Sciatic nerve (tissue), 2 donors: Measurements from ENCODE around the gene CCDC88C. TPM values are rescaled to one million over a fixed set of nuclear protein-coding genes. Genes with fewer than 3 reads are reported as not detected.

Source experiments
- ATAC-seq: fragments of 200-7000 bp; cut with Tn5 transposase; one replicate; pipeline ENCODE4 v1.9.1; 2020; ENCODE audit warnings: mild to moderate bottlenecking, moderate library complexity
- DNase-seq: peaks from one replicate; pipeline ENCODE4 v3.0.0-alpha.2; 2020; ENCODE audit warnings: low spot score
- intact Hi-C: fragments of 100-400 bp; cut with DNase I; formaldehyde crosslinking; loops from one replicate; pipeline ENCODE4 v1.14.2; 2022
- total RNA-seq: library from RNA; stranded (reverse); fragmentation: NEBNext Ultra II Directional; extraction: Animal tissue kit (Norgen Biotek cat#: 25700); gene quantifications from one replicate; pipeline ENCODE4 v1.2.1, GENCODE V29; 2021
- donor health status: DM: no; HTN: no; CAD: no.
- donor health status: DM: no; HTN: no; CAD: no.

The CCDC88C gene
- total RNA-seq, 1 donor from 2014 or later = 16.2 TPM

DNA sequence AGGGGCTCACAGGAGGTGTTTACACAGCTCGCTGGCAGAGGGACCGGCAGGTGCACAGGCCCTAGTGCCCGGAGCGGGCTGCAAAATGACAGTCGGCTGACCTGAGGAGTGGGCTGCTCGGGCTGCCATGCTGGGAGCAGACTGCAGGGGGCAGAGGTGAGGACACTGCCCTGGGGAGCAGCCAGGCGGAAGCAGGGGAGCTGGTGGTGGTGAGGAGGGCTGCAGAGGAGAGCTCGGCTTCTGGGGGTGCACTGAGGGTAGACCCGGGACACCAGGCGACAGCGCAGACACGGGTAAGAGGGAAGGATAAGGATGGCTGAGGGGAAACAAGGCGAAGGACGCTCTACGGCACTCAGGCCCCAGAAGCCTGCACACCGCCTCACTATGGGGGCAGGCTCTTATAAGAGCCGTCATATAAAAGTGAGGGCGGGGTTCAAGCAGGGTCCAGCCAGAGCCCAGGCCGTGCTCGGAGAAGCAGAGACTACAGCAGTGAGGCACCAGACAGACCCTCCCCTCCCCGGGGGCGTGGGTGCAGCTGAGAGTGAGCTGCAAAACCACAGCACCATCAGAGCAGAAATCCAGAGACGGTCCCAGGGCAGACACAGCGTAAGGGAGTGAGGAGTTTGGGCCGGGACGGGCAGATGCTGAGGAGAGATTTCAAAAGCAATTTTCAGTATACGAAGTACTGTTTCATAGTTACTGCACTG, 62.5 kb downstream of the CCDC88C start:
- DNase-seq (no peak), ATAC-seq (no peak)
- intact Hi-C loops = no loop called here

DNA sequence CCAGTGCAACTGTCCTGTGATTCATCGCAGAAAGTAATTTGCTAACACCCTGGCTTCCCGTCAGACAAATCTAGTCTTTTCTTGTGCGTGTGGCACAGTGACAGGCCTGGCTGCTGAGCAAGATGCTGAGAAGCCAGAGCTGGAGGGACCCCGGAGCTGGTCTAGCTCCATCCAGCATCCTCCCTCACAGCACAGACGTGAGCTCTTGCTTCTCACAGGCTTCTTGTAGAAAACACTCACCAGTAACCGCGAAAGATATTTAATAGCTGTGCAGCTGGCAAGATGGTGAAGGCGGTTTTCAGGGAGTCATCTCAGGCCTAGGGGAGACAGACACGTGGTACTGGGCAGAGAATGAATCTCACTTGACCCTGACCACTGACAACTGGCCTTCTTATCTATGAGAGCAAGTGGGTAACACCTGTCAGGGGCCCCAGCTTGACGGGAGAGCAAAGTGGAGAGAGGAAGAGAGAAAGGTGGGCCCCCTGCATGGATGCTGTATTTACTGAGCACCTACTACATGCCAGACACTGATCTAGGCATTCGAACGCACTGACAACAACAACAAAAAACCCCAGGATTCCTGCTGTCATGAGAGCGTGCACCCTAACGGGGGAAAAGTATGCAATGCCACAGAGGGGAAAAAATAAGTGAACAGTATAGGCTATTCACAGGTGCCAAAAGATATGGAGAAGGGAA, 63.3 kb downstream of the CCDC88C start:
- DNase-seq = no peak
- intact Hi-C loops = no loop called here
- no peak for ATAC-seq

DNA sequence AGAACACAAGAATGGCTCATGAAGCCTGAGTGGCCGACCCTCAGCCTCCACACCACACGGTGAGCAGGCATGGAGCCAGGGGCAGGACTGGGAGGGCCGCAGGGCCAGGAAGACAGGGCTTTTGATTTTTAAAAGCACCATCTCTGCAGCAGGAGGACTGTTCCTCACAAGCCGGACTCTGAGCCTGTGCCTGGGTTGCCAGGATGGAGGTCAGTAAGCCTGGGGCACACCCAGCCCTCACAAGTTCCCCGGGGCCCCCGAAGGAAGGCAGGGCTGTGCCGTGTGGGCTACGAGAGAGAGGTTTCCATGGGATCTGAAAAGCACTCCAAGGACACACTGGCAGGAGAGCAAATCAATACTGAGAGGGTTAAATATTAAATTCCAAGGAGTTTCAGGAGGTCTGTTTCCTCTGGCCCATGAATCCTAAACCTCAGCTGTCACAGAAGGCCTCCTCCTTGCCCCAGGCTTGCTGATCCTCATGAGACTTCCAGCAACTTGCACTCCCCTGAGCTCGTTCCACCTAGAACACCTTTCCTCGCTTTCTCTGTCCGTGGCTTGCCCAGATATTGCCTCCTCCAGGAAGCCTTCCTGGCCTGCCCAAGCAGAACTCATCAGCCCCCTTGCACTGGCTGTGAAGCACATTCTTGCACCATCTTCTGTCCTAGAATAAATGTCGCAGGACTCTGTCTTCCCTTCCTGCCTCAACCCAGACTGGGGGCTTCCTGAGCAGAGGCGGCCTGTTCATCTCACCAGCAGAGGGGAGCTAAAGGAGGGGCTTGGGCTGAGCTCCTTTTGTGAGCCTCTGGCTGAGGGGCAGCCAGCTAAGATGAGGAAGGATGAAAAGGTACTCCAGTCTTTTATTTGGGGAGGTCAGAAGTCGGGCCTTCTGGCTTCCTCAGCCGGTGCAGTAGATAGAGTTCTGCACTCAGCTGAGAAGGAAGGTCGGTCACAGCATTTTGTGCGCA, 64.6 kb downstream of the CCDC88C start:
- ATAC-seq (peak; percentile 34), DNase-seq (no peak)
- intact Hi-C loops = no loop called here

DNA sequence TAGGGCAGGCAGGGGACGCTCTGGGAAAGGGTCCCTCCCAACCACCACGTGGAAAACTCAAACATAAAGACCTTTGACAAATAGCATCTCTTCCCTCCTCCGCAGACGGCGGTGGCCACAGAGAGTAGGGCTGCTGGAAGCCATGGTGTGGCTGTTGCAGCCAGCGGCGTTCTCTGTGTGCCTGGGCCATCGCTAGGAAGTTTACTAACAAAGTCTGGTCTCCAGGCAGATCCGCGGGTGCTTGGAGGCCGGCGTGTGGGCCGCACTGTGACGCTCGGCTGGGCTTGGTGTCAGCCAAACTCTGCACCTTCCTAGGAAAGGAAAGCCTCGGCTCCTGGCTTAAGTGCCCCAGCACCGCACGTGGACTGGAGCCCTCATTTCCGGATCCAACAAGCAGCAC, 65.6 kb downstream of the CCDC88C start:
- DNase-seq (no peak), ATAC-seq (peak; percentile 33)
- intact Hi-C loops = no loop called here

DNA sequence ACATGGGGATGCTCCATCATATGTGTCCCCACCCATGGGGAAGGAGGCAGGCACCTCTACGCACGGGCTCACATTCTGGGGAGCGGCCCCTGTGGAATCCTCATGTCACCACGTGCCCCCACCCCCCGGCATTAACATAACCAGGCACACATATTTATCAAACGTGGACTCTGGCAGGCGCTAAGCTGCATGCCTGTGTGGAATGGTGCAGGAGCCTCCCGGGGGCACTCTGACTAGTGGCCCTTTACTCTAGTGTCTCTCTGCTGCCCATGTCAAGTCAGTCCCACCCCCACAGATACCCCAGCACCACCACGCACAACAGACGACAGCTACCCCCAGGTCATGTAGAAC, 66.1 kb downstream of the CCDC88C start:
- DNase-seq (no peak), ATAC-seq (no peak)
- intact Hi-C loops = no loop called here

DNA sequence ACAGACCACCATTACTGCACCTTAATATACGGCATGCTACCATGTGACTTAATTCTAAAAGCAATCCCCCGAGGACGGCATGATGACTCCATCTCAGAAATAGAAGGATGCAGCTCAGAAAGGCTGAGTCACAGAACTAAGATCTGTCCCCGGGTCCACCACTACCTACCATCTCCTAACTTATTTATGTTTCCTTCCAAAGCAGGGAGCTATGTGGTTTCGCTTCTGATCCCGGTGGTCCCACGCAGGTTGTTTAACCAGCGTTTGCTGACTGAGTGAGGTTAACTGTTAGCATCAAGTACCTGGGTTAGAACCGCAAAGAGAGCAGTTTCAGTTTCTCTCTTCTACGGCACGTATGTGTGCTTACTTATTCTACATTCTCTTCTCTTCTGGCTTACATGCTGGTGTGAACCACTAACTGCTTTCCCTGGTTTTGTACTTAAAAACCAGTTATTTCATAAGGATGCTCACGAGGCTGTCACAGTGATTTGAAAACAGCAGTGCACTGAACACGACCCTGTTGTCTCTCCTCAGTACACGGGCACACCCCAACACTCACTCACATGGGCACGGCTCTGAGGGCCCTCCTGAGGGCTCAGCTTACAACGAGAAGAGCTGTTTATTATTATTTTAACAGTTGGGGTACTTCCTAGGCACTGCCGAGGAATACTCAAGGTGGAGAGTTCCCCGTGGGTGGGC, 66.7 kb downstream of the CCDC88C start:
- intact Hi-C loops = no loop called here
- ATAC-seq = no peak

DNA sequence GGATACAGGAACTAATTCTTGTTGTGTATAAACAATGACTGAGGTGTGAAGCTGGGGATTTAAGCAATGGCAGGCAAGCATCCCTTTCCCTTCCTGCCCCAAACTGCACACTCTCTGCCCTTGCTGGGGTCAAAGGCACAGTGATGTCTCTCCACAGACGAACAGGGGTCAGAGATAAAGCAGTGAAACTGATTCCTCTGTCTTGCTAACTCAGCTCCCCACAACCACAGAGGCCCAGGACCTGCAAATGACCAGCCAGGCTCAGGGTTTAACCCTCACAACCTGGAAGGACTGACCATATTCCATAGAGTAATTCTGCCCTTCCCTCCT, 67.2 kb downstream of the CCDC88C start:
- no peak for ATAC-seq
- intact Hi-C loops = no loop called here
- DNase-seq = no peak

More for the DNA sequence above, 66.7 kb downstream of the CCDC88C start:
- no peak for DNase-seq

DNA sequence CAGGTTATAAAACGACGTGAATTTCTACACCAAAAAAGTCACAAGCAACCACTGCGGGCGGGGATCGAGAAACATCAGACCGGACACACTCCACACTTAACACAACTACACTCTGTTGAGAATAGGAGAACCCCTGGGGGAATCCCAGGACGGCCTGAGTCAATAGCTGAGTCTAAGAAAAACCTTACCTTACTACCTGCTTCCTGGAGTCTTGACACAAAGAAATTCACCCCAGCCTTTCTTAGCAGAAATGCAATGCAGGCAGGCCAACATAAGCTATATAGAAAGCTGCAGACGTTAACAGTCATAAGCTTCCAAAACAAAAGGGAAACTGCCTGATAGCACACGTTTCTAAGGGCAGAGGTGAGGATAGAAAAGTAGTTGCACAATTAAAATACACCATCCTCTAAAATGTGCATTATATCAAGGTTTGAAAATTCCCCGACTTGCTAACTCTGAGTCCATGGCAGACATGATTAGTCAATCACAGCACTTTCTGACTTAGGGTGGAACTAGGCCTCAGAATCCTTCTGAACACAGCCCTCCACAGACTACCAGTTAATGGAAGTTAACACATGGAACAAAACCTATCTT, 68.0 kb downstream of the CCDC88C start:
- DNase-seq = no peak
- intact Hi-C loops = no loop called here
- no peak for ATAC-seq

DNA sequence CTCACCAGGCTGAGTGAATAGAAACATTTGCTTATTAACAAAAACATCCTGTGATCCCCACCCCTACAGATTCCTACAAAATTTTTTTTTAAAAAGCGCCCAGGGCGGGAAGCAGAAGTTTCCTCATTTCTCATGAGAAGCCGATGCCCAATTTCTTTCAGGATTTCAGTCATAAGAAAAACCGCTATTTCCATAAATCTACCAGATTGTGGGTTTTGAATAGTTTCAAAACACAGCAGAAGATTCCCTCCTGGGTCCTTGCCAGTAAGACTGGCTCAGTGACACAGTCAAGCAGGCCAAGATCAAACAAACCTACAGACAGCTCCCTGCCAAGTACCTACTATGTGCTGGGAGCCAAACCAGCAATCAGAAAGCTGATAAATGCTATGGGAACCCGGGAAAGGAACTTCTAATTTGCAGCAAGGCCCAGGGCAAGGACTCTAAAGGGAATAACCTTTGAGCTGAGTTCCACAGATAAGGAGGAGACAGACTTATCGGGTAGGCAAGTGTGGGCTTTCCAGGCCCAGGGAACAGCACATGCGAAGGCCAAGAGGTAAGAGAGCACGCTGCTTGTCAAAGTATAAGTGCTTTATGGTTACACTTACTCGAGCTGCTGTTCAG, 68.7 kb downstream of the CCDC88C start:
- DNase-seq (no peak), ATAC-seq (no peak)
- intact Hi-C loops = no loop called here

DNA sequence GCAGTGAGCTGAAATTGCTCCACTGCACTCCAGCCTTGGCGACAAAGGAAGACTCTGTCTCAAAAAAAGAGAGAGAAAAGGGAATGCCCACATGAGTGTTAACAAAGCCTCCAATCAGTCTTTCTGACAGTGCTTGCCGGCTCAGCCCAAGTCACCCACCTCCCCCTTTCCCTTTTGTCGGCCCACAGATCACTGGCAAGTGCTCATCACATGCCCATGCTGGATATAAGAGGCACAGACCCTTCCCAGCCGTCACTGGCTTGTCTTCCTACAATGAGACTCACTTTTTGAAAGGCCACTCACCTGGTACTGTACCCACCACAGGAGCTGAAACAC, 70.8 kb downstream of the CCDC88C start:
- intact Hi-C loops = no loop called here
- no peak for DNase-seq
- ATAC-seq = no peak

DNA sequence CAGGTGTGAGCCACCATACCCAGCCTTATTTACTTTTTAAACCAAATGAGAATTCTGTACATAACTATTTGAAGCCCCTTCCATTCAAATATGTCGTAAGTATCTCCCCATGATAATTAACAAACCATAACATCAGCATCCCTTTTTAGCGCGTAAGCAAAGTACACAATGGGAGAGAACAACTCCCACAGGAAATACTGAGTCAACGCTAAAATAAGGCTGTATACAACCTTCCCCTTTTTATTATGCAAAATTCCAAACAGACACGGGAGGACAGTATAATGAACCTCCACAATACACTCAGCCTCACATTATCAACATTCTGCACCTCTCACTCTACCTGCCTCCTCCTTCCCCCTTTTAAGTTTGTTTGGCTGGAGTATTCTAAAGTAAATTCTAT, 73.5 kb downstream of the CCDC88C start:
- ATAC-seq (no peak), DNase-seq (no peak)
- intact Hi-C loops = no loop called here

DNA sequence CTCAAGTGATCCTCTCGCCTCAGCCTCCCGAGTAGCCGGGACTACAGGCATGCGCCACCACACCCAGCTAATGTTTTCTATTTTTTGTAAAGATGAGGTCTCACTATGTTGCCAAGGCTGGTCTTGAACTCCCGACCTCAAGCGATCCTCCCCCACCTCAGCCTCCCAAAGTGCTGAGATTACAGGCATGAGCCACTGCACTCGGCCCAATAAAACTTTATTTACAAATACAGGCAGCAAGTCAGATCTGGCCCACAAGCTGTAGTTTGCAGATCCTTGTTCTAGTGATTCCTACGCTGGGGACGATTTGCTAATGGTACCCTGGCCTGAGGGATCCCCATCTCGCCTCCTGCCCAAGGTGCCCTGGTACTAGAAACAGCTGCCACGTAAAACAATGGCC, 74.6 kb downstream of the CCDC88C start:
- intact Hi-C loops = no loop called here
- no peak for DNase-seq
- no peak for ATAC-seq

DNA sequence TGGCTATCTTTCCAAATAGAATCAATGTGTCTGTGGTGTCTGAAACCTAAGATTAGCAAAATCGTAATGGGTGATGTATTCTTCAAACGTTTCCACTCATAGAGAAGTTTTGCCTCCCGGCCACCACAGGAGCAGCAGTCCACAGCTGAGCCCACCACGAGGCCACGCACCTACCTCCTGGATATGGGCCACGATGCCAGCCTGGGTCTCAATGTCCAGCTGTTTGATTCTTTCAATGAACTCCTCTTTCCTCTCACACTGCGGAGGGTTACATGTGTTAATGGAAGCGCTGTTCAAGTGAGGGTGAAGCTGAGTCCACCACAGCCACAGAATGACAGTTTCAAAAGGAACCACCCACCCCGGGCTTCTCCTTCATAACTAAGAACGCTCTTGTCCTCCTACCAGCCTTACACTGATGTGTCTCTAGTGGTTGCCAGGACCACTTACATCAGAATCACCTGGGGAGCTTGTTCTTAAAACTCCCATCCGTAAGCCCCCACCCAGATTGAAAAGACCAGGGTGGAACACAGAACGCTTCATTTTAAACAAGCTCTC, 75.3 kb downstream of the CCDC88C start:
- intact Hi-C loops = no loop called here
- ATAC-seq = no peak
- no peak for DNase-seq

DNA sequence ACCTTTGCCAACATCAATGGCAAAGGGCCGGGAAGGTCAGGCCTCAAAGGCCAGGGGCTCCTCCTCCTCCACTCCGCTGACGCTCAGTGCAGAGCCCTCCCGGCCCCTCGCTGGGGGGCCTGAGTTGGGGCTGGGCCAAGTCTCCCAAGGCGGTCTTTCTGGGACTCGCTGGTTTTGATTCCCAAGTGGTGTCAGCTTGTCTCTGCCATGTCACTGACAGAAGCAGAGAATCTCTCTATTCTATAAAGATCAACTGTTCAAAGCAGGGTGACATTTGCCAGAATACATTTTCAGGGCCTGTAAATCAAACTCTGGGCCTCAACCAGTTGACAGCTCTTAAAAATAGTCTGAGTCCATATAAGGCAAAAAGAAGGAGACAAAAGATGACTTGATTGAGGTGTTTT, 75.9 kb downstream of the CCDC88C start:
- intact Hi-C loops = no loop called here
- ATAC-seq (no peak), DNase-seq (no peak)

DNA sequence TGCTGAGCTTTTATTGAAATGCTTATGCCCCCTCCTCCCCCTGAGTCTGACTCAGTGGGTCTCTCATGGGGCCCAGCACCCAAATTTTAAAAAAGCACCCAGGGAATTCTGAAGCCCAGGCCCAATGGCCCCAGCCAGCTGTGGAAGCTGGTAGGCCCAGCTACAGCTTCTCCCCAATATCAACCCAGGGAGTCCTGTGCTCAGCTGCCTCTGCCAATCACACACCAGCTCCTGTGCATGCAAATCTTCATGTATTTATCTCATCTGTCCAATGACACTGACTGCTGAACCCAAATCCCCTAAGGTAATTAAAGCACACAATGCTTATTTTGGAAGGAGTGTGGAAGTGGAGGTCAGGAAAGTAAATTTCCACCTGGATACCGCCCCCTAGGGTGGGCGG, 76.3 kb downstream of the CCDC88C start:
- DNase-seq (no peak), ATAC-seq (no peak)
- intact Hi-C loops = no loop called here

DNA sequence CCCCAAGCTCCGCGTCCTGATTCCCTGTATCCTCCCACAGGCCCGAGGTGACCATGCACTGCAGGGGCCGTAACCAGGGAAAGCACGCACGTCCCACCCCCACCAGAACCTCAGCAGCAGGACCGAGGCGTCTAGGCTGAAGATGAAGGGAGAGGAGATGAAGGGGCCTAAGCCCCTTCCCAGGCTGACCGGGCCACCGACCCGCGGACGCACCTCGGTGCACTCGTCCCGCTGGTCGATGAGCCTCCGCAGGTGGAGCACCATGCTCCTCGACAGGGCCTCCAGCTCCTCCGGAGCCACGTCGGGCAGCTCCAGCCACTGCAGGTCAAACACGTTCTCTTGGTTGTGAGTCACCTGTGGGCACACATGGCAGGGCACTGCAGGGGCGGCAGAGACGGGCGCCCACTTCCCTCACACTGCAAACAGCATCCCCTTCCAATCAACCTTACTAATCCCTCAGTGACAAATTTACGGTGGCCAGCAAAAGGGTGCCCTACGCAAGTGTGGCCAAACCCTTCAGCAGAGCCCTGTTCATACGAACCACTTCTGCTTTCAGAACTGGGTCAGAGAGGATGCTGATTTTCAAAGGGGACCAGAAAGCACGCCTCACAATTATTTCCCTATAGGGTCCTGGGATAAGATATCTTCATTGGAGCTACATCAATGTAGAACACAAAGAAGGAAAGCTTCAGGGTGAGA, 77.8 kb downstream of the CCDC88C start:
- intact Hi-C loops = no loop called here
- DNase-seq (no peak), ATAC-seq (no peak)

DNA sequence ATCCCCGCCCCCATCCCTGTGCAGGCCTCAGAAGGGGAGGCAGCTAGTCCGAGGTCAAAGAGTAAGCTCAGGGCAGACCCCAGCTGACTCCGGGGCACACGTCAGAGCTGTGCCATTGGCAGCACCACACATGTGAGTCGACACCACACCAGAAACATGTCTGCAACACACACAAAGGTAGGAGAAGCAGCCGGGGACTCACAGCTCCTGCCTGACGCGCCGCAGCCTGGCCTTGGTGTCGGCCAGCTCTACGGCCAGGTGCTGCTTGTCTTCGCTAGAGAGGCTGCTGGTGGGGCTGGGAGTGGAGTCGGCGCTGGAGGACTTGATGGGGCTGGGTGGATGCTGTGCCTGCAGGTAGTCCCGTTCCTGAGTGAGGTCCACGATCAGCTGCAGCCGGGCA, 78.5 kb downstream of the CCDC88C start:
- intact Hi-C loops = no loop called here
- DNase-seq = no peak
- no peak for ATAC-seq

DNA sequence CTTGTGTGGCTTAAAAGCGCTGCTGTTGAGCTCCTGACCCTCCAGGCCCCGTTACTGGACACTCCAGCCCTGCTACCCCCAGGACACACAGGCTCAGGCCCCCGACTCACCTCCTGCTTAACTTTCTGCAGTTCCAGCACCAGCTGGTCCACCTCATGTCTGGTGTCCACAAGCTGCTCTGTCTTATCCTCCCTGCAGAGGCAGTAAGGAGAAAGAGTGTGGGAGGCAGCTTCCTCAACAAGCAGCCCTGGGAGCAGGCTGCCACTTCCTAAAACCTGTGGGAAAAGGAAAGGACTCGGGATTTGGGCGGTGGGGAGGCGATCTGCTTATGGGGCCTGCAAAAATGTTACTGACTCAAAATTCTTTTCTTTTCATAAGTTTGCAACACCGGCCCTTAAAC, 79.2 kb downstream of the CCDC88C start:
- no peak for DNase-seq

More for the DNA sequence above, 79.2 kb downstream of the CCDC88C start:
- ATAC-seq = no peak
- intact Hi-C loops = no loop called here
